Activated CD4-positive, alpha-beta T cell treated with anti-CD3 and anti-CD28 coated beads for 1 hour (primary cell): Measurements from ENCODE around the gene MAN2C1.
A peak's percentile ranks its signal among the peaks of the same experiment; 100 is the strongest.
"Not testable (repeated sequence)": the region's sequence is repeated elsewhere in the genome, so short reads cannot be mapped to it uniquely, and the experiment has no call there.

ENCODE experiments used
- DNase-seq: peaks from one replicate; pipeline ENCODE4 v3.0.0-alpha.2; 2020

MAN2C1 gene

DNA sequence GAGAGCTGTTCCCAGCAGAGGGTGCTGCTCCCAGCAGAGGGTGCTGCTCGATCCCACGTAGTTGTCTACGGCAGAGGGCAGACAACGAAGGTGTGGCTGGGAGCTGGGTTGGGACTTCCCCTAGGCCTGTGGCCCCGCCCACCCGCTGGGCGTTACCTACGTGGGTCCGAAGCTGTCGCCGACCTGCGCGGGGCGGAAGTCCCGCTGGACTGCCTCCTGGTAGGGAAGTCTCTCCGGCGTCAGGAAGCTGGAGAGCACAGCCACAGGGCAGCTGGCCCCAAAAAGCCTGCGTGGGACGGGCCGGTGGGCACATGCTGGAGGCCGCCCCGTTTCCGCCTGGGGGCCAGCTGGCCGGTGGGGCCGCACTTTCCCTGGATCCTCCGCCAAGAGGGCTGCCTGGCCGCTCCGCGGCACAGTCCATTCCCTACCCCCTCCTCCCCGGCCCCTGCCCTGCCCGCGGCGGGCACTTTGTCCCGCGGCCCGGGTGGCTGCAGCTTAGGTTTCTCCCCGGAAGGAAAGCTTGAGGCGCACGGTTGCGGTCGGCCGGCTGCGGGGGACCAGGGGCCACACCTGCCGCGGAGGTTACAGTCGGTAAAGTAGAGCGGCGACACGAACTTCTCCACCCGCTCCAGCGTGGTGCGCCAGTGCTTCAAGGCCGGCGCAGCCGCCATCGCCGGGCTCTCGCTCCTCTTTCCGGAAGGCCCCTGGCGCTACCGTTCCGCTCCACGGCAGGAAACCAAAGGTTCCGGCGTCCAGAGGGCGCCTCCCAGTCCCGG is at the start of gene MAN2C1:
Gene MAN2C1 (minus strand): TSS at position 695 of the 776 bp plus-strand sequence. CDS start 24 bp downstream, at position 671.
- peak; percentile 81 for DNase-seq

- no peak for DNase-seq
Observed at GRCh38 chr15:75416584-75416983, 48.2 kb upstream of the MAN2C1 start.

DNA sequence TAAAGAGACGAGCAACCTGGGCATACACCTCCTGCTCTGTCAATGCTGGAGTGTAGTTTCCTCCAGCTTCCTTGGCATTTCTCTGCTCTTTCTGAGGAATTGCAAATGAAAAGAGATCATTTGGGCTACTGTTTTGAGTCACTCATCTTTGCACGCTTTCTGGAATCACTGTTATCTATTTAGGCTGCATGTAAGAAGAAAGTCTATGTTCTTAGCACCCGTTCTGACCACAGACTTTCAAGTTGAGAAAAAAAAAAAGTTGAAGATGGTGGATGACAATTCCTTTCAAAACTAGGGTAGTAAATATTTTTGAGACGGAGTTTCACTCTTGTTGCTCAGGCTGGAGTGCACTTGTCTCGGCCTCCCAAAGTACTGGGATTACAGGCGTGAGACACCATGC is 41.8 kb upstream of the MAN2C1 start:
- no peak for DNase-seq

DNA sequence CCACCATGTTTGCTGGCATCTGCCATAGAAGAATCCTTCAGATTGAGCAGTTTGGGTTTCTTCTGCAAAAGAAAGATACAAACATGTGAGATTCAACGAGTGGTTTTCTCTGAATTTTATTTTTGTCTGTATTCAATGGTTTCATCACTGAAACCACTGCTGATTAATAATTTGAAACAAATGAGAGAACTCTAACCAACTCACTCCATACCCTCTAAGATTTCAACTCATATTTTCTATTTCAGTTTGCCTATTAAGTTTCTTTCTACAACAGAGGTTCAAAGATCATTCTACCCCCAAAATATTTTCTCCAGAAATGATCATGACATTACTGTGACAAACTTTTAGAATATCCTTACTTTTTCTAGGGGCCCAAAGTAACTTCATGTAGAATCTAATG is 38.7 kb upstream of the MAN2C1 start:
- no peak for DNase-seq

DNA sequence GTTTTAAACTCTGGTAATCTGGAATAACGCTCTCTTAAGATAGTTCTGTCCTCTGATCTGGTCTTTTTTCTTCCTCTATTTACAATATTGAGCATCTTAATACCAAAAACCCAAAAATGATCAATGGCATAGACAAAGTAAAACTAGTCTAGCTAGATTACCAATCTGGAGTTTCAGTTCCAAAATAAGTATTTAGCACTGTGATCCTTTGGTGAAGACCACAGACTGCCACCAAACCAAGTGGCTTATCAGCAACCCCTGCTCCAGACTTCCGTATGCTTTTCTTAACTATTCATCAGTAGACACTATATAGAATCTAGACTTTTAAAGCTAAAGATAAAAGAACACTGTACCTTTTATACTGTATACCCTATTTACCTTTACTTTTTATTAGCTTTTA is 35.5 kb upstream of the MAN2C1 start:
- DNase-seq = no peak

DNA sequence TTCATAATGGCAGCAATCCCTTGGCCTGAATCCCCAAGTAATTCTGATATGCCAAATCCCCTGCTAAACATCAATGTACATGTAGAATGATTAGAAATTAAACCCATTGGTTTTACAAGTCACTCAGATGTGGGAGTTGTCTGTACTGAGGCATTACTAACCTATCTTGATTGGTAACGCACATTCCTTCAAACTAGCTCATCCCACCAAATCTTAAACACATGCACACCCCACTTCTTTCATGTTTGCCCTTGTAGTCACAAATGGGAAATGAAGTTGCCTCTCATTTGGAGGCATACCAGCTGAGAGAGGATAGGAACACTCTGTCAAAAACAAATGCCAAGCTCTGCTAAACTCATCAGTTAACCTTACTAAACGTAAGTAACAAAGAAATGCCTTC is 29.1 kb upstream of the MAN2C1 start:
- no peak for DNase-seq

- no peak for DNase-seq
Observed at GRCh38 chr15:75389791-75390382, 21.5 kb upstream of the MAN2C1 start.

DNA sequence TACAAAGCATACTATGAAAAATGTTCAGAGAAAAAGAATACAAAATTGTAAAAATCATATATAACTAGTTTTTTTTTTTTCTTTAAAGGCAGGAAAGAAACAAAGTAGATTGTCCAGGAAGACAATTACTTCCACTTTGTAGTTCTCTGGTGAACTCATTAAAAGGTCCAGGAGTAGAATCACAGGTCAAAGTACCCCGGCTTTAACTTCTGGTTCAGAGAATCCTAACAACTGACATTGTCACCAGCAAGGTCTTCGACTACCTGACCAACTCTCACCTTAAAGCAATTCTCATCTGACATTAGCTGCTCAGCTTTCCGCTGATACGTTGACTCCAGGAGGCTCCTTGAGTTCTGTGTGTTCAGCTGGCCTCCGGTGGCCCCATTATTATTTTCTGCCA is 15.6 kb upstream of the MAN2C1 start:
- not testable (repeated sequence) for DNase-seq

DNA sequence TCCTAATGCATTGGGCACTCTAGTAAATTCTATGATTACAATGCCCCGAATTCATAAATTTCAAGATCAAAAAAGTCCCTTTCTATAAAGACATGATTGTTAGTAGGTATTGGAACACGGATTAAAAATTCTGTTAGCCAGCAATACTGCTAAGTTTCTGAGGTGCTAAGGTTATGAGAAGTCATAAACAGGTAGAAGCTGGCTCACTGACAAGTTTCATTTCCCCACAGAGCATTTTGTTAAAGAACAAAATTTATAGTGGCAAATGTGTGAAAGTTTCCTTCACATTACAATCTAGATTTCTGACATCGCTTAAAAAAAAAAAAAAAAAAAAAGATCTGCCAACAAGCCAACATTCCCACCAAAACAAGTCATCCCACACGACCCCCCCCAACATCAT is 12.4 kb upstream of the MAN2C1 start:
- DNase-seq = no peak

GRCh38 chr15:75371901-75372688 is 3.7 kb upstream of the MAN2C1 start:
- no peak for DNase-seq

GRCh38 chr15:75371486-75371885 is 3.1 kb upstream of the MAN2C1 start:
- DNase-seq = no peak

DNA sequence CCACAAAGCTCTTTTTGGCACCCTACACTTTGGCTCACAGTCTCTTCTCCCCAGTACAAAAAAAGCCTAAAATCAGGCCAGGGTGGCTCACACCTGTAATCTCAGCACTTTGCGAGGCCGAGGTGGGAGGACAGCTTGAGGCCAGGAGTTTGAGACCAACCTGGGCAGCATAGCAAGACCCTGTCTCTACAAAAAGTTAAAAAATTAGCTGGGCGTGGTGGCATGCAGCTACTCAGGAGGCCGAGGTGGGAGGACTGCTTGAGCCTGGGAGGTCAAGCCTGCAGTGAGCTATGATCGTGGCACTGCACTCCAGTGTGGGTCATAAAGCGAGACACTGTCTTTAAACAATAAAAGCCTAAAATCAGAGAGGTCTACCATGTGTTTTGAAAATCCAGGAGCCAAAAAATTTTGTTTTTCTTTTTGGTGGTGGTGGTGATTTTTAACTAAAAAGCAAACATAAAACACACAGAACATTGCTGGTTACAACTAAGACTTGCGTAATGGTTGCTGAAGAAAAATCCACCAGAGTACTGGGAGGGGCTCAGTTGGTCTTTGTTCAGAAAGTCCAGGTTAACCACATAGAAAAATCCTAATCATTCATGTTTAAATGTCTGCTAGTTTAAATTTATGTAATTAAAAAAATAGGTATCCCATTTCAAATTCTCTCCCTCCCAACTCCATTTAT is 1.6 kb upstream of the MAN2C1 start:
- DNase-seq = no peak

DNA sequence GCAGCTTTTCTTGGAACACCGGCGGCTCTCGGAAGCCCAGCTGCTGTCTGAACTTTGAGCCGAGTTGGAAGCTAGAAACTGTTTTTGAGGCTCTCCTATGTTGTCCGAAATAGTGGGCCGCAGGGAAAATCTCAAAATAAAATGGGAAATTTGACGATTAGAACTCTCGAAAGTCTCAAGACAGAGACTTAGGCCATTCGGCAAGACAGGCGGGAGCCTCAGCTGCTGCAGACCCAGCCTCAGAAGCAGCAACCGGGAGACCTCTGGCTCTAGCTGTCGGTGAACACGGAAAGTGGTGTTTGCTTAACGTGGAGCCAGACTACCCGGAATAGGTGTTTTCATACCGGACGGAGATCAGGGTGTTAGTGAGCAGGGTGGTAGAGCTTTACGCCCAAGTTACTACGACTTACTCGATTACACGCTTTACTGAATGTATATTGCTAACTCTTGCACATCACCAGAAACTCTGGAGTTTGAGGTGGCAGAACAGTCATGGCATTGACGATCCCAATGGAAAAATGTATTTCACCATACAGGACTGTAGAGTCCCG is 357 bp upstream of the MAN2C1 start:
- DNase-seq = no peak

DNA sequence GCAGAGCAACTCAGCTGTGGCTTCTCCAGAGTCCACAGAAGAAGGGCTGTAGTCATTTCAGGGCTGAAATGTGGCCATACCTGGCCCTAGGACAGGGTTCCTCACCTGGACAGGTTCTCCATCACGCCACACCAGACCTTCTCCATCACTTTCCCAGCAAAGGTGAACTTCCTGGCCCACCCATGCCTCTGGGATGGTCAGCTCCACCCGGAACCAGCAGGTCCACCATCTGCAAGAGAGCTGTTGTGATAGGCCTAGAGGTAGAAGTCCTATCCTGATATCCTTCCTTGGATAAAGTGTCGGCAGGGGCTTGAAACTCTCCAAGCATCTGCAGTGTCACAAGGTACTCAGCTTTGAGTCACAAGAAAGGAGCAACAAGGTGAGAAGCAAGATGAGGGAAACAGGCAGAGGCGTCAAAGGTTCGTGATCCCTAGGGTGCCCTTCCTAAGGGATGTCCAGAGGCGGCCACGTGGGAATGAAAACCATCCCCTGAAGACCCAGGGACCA is 948 bp downstream of the MAN2C1 start:
- DNase-seq = no peak

DNA sequence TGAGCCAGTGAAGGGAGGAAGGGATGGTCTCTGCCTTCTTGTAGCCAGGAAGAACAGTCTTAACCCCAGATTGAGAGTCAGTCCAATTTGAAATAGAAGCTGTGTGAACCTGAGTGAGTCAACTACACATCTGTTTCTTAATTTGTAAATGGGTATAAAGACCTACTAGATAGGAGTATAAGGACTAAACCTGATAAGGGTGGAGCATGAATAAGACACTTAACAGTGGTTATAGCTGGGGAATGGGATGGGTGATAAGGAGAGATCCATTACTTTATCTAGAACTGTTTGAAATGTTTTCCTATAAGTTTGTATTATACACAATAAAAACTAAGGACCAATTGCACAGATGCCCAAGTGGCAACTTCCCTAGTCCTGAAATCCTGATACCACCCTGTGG is 1.4 kb downstream of the MAN2C1 start:
- DNase-seq = no peak

GRCh38 chr15:75366163-75366562 is 2.2 kb downstream of the MAN2C1 start:
- no peak for DNase-seq

DNA sequence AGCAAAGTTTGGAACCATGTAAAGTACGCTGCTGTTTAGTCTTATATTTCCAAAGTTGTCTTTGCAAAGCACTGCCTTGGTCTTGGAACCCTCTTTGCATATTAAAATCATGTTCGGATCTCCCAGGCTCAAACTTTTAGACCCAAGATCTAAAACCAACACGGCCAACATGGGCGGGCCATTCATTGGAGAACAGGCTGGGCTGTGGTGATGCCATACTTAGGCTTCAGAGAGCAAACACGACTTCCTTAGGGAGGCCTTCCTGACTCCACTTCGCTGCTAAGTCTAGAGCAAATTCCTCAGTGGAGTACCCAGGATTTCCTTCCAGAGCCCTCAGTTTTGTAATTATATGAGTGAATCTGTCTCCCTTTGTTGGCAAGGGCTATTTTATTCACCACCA is 3.5 kb downstream of the MAN2C1 start:
- no peak for DNase-seq

DNA sequence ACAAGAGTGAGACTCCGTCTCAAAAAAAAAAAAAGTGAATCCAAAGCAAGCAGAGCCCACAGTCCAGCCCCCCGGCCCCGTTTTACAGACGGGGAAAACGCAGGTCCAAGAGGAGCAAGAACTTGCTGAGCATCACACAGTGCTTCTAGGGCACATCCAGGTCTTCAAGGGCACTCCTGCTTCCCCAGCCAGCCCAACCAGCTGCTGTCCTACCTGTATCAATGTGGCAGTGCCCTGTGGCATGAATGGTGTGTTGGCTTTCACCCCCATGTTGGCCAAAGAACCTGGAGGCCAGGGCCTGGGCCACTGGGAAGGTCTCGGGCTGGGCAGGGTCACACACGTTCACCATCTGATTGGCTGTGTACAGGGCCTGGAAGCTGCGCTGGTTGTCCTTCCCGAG is 4.6 kb downstream of the MAN2C1 start:
- DNase-seq = no peak

DNA sequence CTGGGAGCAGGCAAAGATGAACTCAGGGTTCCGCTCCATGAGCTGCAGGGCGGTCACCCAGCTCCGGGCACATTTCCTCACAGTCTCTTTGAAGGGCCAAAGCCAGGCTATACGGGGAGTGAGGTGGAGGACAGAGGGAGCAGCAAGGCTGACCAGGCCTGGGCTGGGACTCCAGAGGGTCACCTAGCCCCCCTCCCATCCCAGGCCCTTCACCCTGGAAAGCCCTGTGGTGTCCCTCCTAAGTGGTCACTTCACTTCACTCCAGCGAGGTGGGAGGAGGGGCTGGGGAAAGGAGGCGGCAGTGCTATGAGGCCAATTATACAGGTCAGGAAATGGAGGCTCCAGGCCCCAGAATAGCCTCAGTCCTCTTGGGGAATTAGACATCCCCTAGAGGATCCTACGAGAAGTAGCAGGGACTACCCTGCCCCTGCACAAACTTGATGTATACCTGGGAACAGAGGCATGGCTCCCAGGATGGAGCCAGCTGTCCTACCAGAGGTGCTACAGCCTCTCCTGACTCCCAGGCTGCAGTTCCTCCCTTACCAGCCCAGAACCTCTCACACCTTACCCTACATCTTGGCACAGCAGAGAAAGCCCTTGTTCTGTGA is 5.7 kb downstream of the MAN2C1 start:
- no peak for DNase-seq

DNA sequence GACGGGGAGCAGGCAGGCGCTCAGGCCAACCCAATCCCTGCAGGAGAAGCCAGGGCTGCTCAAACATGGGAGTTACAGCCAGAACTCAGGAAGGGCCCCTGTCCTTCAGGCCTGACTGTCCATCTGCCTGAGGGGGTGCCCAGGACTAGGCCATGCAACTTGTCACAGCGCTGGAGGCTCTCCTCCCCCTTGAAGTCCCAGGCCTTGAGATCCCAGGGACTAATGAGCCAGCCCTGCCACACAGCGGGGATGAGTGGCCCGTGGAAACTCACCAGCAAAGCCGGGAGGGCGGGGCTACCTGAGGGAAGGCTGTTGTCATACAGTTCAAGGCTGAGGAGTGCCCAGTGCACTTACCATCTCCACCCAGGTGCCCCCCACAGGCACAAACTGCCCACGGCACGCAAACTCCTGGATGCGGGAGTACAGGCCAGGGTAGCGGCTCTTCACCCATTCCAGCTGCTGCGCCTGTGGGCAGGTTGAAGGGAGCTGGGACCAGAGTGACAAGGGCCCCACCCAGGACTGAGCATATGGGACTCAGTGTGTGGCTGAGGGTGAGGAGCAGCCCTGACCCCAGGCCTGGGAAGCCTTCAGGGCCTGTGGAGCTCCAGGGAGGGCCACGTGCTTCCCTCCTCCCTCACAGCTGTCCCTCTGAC is 6.3 kb downstream of the MAN2C1 start:
- DNase-seq = no peak

DNA sequence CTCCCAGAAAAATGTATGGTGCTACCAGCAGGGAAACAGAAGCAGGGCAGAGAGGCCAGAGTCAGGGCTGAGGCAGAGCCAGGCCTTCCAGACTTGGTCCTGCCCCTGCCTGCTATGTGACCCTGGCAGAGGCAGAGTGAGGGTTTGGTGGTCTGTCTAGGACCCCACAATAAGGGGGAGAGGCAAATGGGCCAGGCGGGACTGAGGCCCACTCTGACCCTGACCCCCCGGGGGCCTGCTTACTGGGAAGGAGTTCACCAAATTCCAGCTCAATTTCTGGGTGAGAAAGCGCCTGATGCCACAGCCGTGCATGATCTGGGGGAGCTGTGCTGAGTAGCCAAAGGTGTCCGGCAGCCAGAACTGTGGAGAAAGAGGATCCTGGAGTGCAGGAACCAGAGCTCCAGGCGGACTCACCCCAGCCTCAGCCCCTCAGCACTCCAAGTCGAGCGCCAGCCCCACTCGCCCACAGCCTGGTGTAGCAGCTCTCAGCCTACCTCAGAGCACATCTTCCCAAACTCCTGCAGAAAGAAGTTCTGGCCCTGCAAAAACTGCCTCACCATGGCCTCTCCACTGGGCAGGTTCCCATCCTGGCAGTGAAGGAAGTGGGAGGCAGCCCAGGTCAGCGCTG is 6.9 kb downstream of the MAN2C1 start:
- DNase-seq = no peak
